Karpas-422 (cell line): ENCODE data around the gene TAS2R19. TPM values are rescaled to one million over a fixed set of nuclear protein-coding genes. Genes with fewer than 3 reads are reported as not detected.
"Not testable (repeated sequence)": the region's sequence is repeated elsewhere in the genome, so short reads cannot be mapped to it uniquely, and the experiment has no call there.

ENCODE experiments used
- DNase-seq: peaks from one replicate; pipeline ENCODE4 v3.0.0-alpha.2; 2015
- H2AFZ ChIP-seq: fragments of 200-600 bp; sonication (generic); 2 replicates; pipeline ENCODE4 v1.6.1; 2014; ENCODE audit warnings: antibody characterized with exemption, low read length, mixed read lengths
- H3K27ac ChIP-seq: fragments of 200-600 bp; sonication (generic); 2 replicates; pipeline ENCODE4 v1.5.1; 2014; ENCODE audit warnings: mild to moderate bottlenecking, low read length, moderate library complexity
- H3K27me3 ChIP-seq: fragments of 200-600 bp; sonication (generic); 2 replicates; pipeline ENCODE4 v1.6.1; 2014; ENCODE audit warnings: low read length, mixed read lengths
- H3K36me3 ChIP-seq: fragments of 200-600 bp; sonication (generic); 2 replicates; pipeline ENCODE4 v1.6.1; 2014; ENCODE audit warnings: low read length, mixed read lengths; ENCODE audit not compliant: insufficient read depth
- H3K4me1 ChIP-seq: fragments of 200-600 bp; sonication (generic); 2 replicates; pipeline ENCODE4 v1.6.1; 2014; ENCODE audit warnings: mild to moderate bottlenecking, low read length, mixed read lengths
- H3K4me2 ChIP-seq: fragments of 200-600 bp; sonication (generic); 2 replicates; pipeline ENCODE4 v1.6.1; 2014; ENCODE audit warnings: low read length, low read depth, mild to moderate bottlenecking; ENCODE audit not compliant: poor library complexity, severe bottlenecking
- H3K4me3 ChIP-seq: fragments of 200-600 bp; sonication (generic); 2 replicates; pipeline ENCODE4 v1.5.1; 2014; ENCODE audit warnings: mild to moderate bottlenecking, antibody characterized with exemption, low read length, mixed read lengths
- H3K79me2 ChIP-seq: fragments of 200-600 bp; sonication (generic); 2 replicates; pipeline ENCODE4 v1.6.1; 2014; ENCODE audit warnings: mild to moderate bottlenecking, low read length, mixed read lengths
- H3K9ac ChIP-seq: fragments of 200-600 bp; sonication (generic); 2 replicates; pipeline ENCODE4 v1.6.0; 2014; ENCODE audit warnings: low read length
- H3K9me2 ChIP-seq: fragments of 200-600 bp; sonication (generic), shearing (Covaris generic); replicated peaks from 2 replicates; pipeline ENCODE4 v1.6.0; 2014; ENCODE audit warnings: mild to moderate bottlenecking, low read length, moderate library complexity; ENCODE audit not compliant: insufficient read depth
- H3K9me3 ChIP-seq: fragments of 300-700, 200-600 bp; sonication (generic); 2 replicates; pipeline ENCODE4 v1.6.1; 2014; ENCODE audit warnings: low read length, mixed read lengths
- H4K20me1 ChIP-seq: fragments of 200-600 bp; sonication (generic); 2 replicates; pipeline ENCODE4 v1.6.1; 2014; ENCODE audit warnings: mild to moderate bottlenecking, antibody characterized with exemption, low read length, low read depth; ENCODE audit not compliant: insufficient read depth
- total RNA-seq: library from RNA; depleted of rRNA; stranded (reverse); fragments of >200 nt; shearing (Covaris generic); gene quantifications from 2 replicates; pipeline ENCODE4 v1.2.3, GENCODE V29; 2014; ENCODE audit warnings: low replicate concordance

The TAS2R19 gene
- total RNA-seq, 1 experiment from 2014 or later = 16.4 TPM

GRCh38 chr12:11055306-11055705 is 32.9 kb upstream of the TAS2R19 start:
- peaks cover 8% of the 10 kb centered on the region for H3K36me3 ChIP-seq
- peaks cover 75% of the 10 kb centered on the region for H3K79me2 ChIP-seq
- no peak overlapping the region for H3K4me2 ChIP-seq
- H4K20me1 ChIP-seq = no peaks in the 10 kb centered on the region
- H2AFZ ChIP-seq = no peak overlapping the region
- no peak for DNase-seq
- no peak overlapping the region for H3K27ac ChIP-seq
- H3K9me3 ChIP-seq = peaks cover 12% of the 10 kb centered on the region; the same call in 1 of the 2 replicates
- no peaks in the 10 kb centered on the region for H3K9me2 ChIP-seq
- no peaks in the 10 kb centered on the region for H3K27me3 ChIP-seq
- no peak overlapping the region for H3K4me3 ChIP-seq
- H3K4me1 ChIP-seq = no peaks in the 10 kb centered on the region
- no peak overlapping the region for H3K9ac ChIP-seq

- H3K9me3 ChIP-seq, H4K20me1 ChIP-seq, H3K9me2 ChIP-seq, H3K4me2 ChIP-seq, H3K4me3 ChIP-seq, H3K27me3 ChIP-seq, H3K4me1 ChIP-seq, DNase-seq, H3K9ac ChIP-seq, H3K27ac ChIP-seq, H2AFZ ChIP-seq: not testable (repeated sequence)
- H3K36me3 ChIP-seq = peaks cover 17% of the 10 kb centered on the region
- peaks cover 55% of the 10 kb centered on the region for H3K79me2 ChIP-seq
Measured at GRCh38 chr12:11049806-11050531, 27.5 kb upstream of the TAS2R19 start.

GRCh38 chr12:11041366-11041765 is 18.9 kb upstream of the TAS2R19 start:
- not testable (repeated sequence) for H3K9ac ChIP-seq, H3K27me3 ChIP-seq, H3K9me2 ChIP-seq, H3K9me3 ChIP-seq, H3K4me1 ChIP-seq, DNase-seq, H4K20me1 ChIP-seq, H3K27ac ChIP-seq, H2AFZ ChIP-seq, H3K4me3 ChIP-seq, H3K4me2 ChIP-seq
- H3K79me2 ChIP-seq = peaks cover 65% of the 10 kb centered on the region
- H3K36me3 ChIP-seq = peaks cover 30% of the 10 kb centered on the region

- no peak overlapping the region for H3K9ac ChIP-seq
- H3K27ac ChIP-seq = no peak overlapping the region
- no peaks in the 10 kb centered on the region for H3K27me3 ChIP-seq
- no peaks in the 10 kb centered on the region for H3K9me2 ChIP-seq
- H3K79me2 ChIP-seq = peaks cover 65% of the 10 kb centered on the region
- H3K4me1 ChIP-seq = no peaks in the 10 kb centered on the region
- H3K4me2 ChIP-seq = no peak overlapping the region
- H4K20me1 ChIP-seq = no peaks in the 10 kb centered on the region
- peaks cover 30% of the 10 kb centered on the region for H3K36me3 ChIP-seq
- no peak overlapping the region for H2AFZ ChIP-seq
- no peak overlapping the region for H3K4me3 ChIP-seq
- no peaks in the 10 kb centered on the region for H3K9me3 ChIP-seq
- no peak for DNase-seq
Measured at GRCh38 chr12:11040162-11040561, 17.7 kb upstream of the TAS2R19 start.

GRCh38 chr12:11039171-11039570 is 16.8 kb upstream of the TAS2R19 start:
- H3K27me3 ChIP-seq = no peaks in the 10 kb centered on the region
- H3K9me3 ChIP-seq = no peaks in the 10 kb centered on the region
- H3K4me2 ChIP-seq = no peak overlapping the region
- H3K9me2 ChIP-seq = no peaks in the 10 kb centered on the region
- no peaks in the 10 kb centered on the region for H4K20me1 ChIP-seq
- H3K27ac ChIP-seq = no peak overlapping the region
- no peak overlapping the region for H3K4me3 ChIP-seq
- no peak overlapping the region for H2AFZ ChIP-seq
- H3K79me2 ChIP-seq = peaks cover 57% of the 10 kb centered on the region
- DNase-seq = no peak
- peaks cover 24% of the 10 kb centered on the region for H3K36me3 ChIP-seq
- no peak overlapping the region for H3K9ac ChIP-seq
- no peaks in the 10 kb centered on the region for H3K4me1 ChIP-seq

GRCh38 chr12:11033959-11034358 is 11.5 kb upstream of the TAS2R19 start:
- H3K4me3 ChIP-seq, H3K9ac ChIP-seq, DNase-seq, H3K9me3 ChIP-seq, H3K36me3 ChIP-seq, H3K9me2 ChIP-seq, H3K27ac ChIP-seq, H4K20me1 ChIP-seq, H3K4me1 ChIP-seq, H3K4me2 ChIP-seq, H2AFZ ChIP-seq, H3K27me3 ChIP-seq: not testable (repeated sequence)
- peaks cover 15% of the 10 kb centered on the region for H3K79me2 ChIP-seq

GRCh38 chr12:11031307-11031706 is 8.9 kb upstream of the TAS2R19 start, which contains the start of gene TAS2R31:
TAS2R31 (minus strand) TSS chr12:11031407; CDS start chr12:11031335, 72 bp downstream.
- H3K27me3 ChIP-seq = no peaks in the 10 kb centered on the region
- H3K4me2 ChIP-seq = no peak within 1 kb of the TSS
- H4K20me1 ChIP-seq = no peaks in the 10 kb centered on the region
- H3K36me3 ChIP-seq = no peaks in the 10 kb centered on the region
- no peaks in the 10 kb centered on the region for H3K9me2 ChIP-seq
- peaks cover 16% of the 10 kb centered on the region for H3K79me2 ChIP-seq
- no peaks in the 10 kb centered on the region for H3K9me3 ChIP-seq
- no peak within 1 kb of the TSS for H3K4me3 ChIP-seq
- H3K27ac ChIP-seq = no peak within 1 kb of the TSS
- H3K9ac ChIP-seq = no peak within 1 kb of the TSS
- no peak for DNase-seq
- H2AFZ ChIP-seq = no peak within 1 kb of the TSS
- H3K4me1 ChIP-seq = no peaks in the 10 kb centered on the region

- H3K79me2 ChIP-seq = peaks cover 39% of the 10 kb centered on the region
- H3K9ac ChIP-seq = no peak overlapping the region
- no peak for DNase-seq
- no peak overlapping the region for H2AFZ ChIP-seq
- H3K4me1 ChIP-seq = no peaks in the 10 kb centered on the region
- no peak overlapping the region for H3K4me3 ChIP-seq
- H3K4me2 ChIP-seq = no peak overlapping the region
- H3K36me3 ChIP-seq = no peaks in the 10 kb centered on the region; the same call in 1 of the 2 replicates
- H4K20me1 ChIP-seq = no peaks in the 10 kb centered on the region
- no peaks in the 10 kb centered on the region for H3K27me3 ChIP-seq
- no peaks in the 10 kb centered on the region for H3K9me2 ChIP-seq
- H3K27ac ChIP-seq = no peak overlapping the region
- no peaks in the 10 kb centered on the region for H3K9me3 ChIP-seq
Measured at GRCh38 chr12:11026118-11026517, 3.7 kb upstream of the TAS2R19 start.
